ENCODE results near the gene RAP1GAP2.
"Not testable (repeated sequence)": the region's sequence is repeated elsewhere in the genome, so short reads cannot be mapped to it uniquely, and the experiment has no call there.

The RAP1GAP2 gene

DNA sequence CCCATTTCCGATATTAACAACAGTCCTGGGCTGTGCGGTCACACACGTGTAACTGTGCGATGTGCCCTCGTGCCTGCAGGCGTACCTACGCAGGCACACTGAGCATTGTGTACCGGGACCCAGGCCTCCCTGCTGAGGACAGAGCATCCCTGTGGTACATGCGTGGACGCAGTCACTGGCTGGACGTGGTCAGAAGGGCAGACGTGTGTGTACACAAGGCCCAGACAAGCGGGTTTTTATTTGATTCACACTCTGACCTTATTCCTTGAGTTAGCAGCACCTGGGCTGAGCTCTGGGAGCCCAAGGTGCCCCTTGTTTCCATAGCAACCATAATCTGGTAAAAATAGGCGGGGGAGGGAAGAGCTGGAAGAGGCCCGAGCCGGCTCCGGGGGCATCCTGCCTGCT is 19.5 kb downstream of the RAP1GAP2 start:
- no peak for DNase-seq

- DNase-seq = no peak
Measured at GRCh38 chr17:2816688-2817087, 20.4 kb downstream of the RAP1GAP2 start.

- DNase-seq = not testable (repeated sequence)
Measured at GRCh38 chr17:2819294-2819693, 23.1 kb downstream of the RAP1GAP2 start.

DNA sequence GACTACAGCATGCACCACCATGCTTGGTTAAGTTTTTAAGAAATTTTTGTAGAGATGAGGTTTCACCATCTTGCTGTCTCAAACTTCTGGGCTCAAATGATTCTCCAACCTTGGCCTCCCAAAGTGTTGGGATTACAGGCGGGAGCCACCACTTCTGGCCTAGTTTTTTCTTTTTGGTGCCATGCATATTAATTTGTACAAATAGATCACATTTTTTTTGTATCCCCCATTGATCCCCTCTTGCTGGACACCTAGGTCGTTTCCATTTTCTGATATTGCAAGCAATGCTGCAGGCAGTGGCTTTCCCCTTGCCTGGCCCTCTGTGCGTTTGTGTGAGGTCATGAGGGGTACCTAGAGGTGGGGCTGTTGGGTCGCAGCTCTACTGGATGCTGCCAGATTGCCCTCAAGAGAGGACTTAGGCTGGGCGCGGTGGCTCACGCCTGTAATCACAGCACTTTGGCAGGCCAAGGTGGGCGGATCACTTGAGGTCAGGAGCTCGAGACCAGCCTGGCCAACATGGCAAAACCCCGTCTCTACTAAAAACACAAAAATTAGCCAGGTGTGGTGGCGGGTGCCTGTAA is 23.8 kb downstream of the RAP1GAP2 start:
- no peak for DNase-seq

GRCh38 chr17:2821868-2822267 is 25.6 kb downstream of the RAP1GAP2 start:
- no peak for DNase-seq

- no peak for DNase-seq
Measured at GRCh38 chr17:2822358-2822757, 26.1 kb downstream of the RAP1GAP2 start.

GRCh38 chr17:2825253-2825970 is 29.2 kb downstream of the RAP1GAP2 start:
- DNase-seq = no peak

DNA sequence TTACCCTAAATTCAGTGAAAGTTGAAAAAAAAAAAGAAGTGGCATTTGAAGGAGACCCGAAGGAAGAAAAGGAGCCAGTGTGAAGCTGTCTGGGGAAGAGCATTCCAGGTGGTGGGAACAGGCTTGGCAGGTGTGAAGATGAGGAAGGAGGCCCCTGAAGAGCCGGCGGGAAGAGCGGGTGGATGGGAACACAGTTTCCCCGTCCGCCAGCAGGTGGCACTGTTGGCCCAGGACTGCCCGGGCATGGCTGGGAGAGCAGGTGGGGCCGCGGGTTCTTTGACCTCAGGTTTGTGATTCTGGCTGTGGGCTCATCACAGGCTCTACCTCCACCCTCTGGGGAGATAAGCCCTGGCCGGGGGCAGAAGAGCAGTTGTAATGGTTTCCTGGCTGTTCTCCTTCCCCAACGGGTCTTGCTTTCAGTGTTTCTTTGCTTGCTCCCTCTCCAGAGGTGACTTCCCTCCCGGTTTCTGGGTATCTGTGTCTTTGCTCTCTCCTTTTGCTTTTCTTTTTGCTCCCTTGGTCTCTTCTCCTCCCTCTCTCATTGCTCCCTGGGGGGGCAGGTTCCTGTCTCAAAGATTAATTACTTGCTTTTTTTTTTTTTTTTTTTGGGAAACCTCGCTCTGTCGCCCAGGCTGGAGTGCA is 32.3 kb downstream of the RAP1GAP2 start:
- DNase-seq = peak; percentile 45

DNA sequence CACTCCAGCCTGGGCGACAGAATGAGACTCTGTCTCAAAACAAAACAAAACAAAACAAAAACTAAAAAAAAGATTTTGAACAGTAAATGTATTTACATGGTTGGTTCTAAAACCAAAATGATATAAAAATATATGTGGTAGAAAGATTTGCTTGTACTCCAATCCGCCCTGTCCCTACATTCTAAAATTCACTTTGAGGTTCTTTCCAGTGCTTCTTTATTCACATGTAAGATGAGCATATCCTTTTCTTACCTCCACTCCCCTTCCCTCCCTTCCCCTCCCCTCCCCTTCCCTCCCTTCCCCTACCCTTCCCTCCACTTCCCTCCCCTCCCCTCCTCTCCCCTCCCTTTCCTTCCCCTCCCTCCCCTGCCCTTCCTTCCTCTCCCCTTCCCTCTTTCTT is 34.4 kb downstream of the RAP1GAP2 start:
- DNase-seq = no peak

DNA sequence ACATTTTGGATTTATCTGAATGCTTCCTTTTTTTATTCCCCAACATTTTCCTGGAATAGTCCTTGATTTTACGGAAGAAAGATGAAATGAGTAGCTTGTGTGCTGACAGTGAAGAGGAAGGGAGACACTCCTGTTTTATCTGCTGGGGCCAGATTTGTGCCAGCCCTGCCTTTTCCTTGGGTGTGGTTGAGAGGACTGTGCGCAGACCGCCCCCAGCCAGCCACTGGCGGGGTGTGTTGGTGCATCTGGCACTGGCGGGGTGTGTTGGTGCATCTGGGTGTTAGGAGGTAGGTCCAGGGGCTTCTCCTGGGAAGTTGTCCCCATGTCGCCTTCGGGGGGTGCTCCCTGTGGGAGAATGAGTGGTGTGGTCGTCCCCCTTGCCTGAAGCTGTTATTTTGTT is 39.5 kb downstream of the RAP1GAP2 start:
- DNase-seq = no peak

- no peak for DNase-seq
Measured at GRCh38 chr17:2837147-2837561, 40.9 kb downstream of the RAP1GAP2 start.

GRCh38 chr17:2841606-2842005 is 45.4 kb downstream of the RAP1GAP2 start:
- DNase-seq = no peak

GRCh38 chr17:2842464-2842863 is 46.2 kb downstream of the RAP1GAP2 start:
- no peak for DNase-seq

GRCh38 chr17:2844416-2844815 is 48.2 kb downstream of the RAP1GAP2 start:
- no peak for DNase-seq

DNA sequence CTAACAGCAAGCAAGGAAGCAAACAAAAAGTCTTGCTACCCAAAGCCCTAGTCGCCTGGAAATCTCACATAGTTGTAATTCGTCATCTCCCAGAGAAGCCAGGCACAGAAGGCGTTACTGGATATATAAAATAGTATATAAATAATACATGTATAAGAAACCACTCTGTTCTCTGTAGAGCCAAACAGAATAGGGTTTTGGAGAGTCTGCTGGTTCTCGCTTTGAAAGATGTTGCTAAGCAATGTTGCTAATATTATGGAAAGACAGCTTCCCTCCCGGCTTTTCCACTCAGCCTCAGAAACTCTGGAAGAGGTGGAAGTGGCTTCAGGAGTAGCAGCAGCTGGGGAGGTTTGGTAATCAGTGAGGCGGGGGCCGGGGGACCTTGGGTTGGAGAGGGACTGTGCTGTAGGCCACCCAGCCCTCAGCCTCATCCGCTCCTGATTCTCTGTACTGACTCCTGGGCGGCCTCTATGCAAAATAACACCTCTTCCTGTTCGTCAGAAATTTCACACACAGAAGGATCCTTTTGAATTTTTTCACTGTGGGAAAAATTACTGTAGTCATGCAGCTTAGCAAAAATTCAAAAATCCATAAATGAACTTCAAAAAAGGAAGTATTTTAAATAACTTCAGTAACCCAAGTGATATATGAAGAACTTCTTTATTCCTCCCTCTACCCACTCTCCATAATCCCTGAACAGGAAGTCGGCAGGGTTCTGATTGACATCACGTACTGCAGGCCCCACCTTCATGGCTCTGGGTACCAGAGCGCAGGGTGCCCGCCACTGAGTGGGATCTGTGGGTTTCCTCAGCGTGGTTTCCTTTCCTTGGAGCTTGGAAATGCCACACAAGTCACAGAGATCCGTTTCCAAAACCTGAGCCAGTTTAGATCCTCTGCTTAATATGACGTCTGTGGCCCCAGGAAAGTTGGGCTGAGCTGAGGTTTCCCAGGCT is 51.4 kb downstream of the RAP1GAP2 start:
- DNase-seq = peak; percentile 63

GRCh38 chr17:2849327-2849670 is 53.1 kb downstream of the RAP1GAP2 start:
- DNase-seq = no peak

GRCh38 chr17:2850991-2851390 is 54.8 kb downstream of the RAP1GAP2 start:
- DNase-seq = no peak

- DNase-seq = no peak
Measured at GRCh38 chr17:2851615-2852014, 55.4 kb downstream of the RAP1GAP2 start.

GRCh38 chr17:2852221-2852620 is 56.0 kb downstream of the RAP1GAP2 start:
- peak; percentile 35 for DNase-seq

- DNase-seq = no peak
Measured at GRCh38 chr17:2852729-2853282, 56.6 kb downstream of the RAP1GAP2 start.

GRCh38 chr17:2853283-2854142 is 57.3 kb downstream of the RAP1GAP2 start:
- no peak for DNase-seq

Measured in GDM1 (cell line).